NCI-H1436 (cell line): Measurements from ENCODE around the gene NHSL2.

Experiments
- DNase-seq: peaks from one replicate; lab custom pipeline; 2025; lab: John Stamatoyannopoulos, UW

The NHSL2 gene

DNA sequence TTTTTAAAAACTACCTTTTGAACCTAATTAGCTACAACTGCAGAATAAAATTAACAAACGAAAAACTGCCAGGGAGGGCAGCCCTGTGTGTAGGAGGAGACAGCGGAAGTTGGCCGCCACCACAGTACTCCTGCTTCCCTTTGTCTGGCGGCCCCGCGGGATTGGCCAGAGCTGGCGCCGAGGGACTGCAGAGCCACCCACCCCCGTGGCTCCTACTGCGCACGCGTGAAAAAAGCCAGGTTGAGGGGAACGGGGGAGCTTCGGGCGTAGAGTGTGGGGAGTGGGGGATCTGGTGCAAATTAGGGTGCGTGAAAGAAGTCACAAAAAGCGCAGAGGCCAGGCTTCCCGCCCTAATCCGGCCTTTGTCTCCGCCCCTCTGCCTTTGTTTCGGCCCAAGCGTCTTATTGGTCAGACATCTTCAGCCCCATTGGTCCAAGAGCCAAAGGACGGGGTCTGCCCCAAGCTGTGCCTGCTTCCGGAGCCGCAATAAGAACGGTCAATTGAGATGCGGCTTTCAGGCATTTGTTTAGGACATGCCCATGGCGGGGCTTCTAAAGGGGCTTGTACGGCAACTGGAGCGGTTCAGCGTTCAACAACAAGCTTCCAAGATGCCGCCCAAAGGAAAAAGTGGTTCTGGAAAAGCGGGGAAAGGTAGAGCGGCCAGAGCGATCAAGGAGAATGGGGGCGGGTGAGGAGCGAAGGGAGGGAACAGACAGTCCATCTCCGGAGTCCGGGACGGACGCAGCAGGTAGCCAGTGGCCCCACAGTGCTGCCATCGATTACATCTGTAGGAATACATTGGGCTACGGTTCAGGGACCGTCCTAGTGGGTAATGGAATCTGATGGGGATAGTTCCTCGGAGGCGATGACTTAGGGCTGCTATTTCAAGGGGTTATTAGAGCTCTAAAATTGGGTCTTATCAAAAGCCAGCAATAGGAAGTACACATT lies 270.8 kb downstream of the NHSL2 start, which contains the start of gene PIN4:
PIN4 (plus strand) TSS at position 580 of the 948 bp plus-strand sequence; CDS start at position 609, 29 bp downstream.
- DNase-seq = peak; percentile 98

GRCh38 chrX:72182924-72183323 lies 272.3 kb downstream of the NHSL2 start:
- DNase-seq = no peak

- no peak for DNase-seq
Observed at GRCh38 chrX:72201836-72202536, 291.3 kb downstream of the NHSL2 start.
